Colonic mucosa (tissue), 4 donors: ENCODE measurements around the gene FFAR1. TPM values are rescaled to one million over a fixed set of nuclear protein-coding genes. Genes with fewer than 3 reads are reported as not detected.
"Not testable (repeated sequence)": the region's sequence is repeated elsewhere in the genome, so short reads cannot be mapped to it uniquely, and the experiment has no call there.

Experiments
- DNase-seq: peaks from one replicate; pipeline ENCODE4 v3.0.0-alpha.2; 2020
- H3K27ac ChIP-seq: fragments of 200-600 bp; one replicate; pipeline ENCODE4 v1.8.0; 2021
- H3K27me3 ChIP-seq: fragments of 200-600 bp; one replicate; pipeline ENCODE4 v1.8.0; 2021
- H3K36me3 ChIP-seq: fragments of 200-600 bp; one replicate; pipeline ENCODE4 v1.8.0; 2021
- H3K4me1 ChIP-seq: fragments of 200-600 bp; one replicate; pipeline ENCODE4 v1.8.0; 2021; ENCODE audit warnings: mild to moderate bottlenecking
- H3K4me3 ChIP-seq: fragments of 200-600 bp; one replicate; pipeline ENCODE4 v1.8.0; 2021
- H3K9ac ChIP-seq, 2 donors: one replicate each; pipeline ENCODE4 v1.7.0; 2013; ENCODE audit warnings: control low read depth in 2 of 2, low read depth in 2 of 2, low read length in 2 of 2
- H3K9me3 ChIP-seq: fragments of 200-600 bp; one replicate; pipeline ENCODE4 v1.8.0; 2021
- intact Hi-C: fragments of 100-400 bp; cut with DNase I; formaldehyde crosslinking; loops from one replicate; pipeline ENCODE4 v1.14.1; 2022
- total RNA-seq, 2 donors: library from RNA; stranded (reverse); fragmentation: NEBNext Ultra II Directional in 1 of 2; extraction: Animal tissue kit (Norgen Biotek cat#: 25700) in 1 of 2; gene quantifications; one replicate each; pipeline ENCODE4 v1.2.1, GENCODE V29; 2021
- TF ChIP-seq, protein P1 (sequence below): fragments of 200-600 bp; IDR thresholded peaks from one replicate; pipeline ENCODE4 v1.8.0; 2022; ENCODE audit warnings: antibody characterized with exemption, mild to moderate bottlenecking
- donor health status: healthy.
- donor health status: DM: no; HTN: no; CAD: no.
- donor health status: DM: no; HTN: no; CAD: no.

FFAR1 gene
- total RNA-seq, 2 donors from 2014 or later, result not detected

DNA sequence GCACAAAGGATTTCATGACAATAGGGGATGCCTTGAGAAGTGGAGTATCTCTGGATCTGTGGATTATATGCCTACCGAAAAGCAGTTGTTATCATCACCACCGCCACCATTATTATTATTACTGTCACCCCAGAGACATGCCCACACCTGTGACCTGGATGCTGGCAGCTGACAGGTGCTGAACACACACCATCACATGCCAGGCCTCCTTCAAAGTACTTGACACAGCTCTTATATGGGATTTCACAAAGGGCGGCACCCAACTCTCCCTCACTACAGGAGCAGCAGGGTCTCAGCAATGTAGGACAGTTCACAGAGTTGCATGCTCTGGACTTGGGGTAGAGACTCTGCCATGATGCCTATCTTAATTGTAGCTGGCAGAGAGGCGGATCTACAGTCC is 17.6 kb downstream of the FFAR1 start:
- DNase-seq, result no peak
- TF ChIP-seq, protein P1, sequence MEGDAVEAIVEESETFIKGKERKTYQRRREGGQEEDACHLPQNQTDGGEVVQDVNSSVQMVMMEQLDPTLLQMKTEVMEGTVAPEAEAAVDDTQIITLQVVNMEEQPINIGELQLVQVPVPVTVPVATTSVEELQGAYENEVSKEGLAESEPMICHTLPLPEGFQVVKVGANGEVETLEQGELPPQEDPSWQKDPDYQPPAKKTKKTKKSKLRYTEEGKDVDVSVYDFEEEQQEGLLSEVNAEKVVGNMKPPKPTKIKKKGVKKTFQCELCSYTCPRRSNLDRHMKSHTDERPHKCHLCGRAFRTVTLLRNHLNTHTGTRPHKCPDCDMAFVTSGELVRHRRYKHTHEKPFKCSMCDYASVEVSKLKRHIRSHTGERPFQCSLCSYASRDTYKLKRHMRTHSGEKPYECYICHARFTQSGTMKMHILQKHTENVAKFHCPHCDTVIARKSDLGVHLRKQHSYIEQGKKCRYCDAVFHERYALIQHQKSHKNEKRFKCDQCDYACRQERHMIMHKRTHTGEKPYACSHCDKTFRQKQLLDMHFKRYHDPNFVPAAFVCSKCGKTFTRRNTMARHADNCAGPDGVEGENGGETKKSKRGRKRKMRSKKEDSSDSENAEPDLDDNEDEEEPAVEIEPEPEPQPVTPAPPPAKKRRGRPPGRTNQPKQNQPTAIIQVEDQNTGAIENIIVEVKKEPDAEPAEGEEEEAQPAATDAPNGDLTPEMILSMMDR, result no peak
- Histone ChIP-seq H3K9me3 (no peaks in the 10 kb centered on the region), H3K4me1 (no peaks in the 10 kb centered on the region), H3K36me3 (no peaks in the 10 kb centered on the region), H3K27ac (no peak overlapping the region), H3K27me3 (no peaks in the 10 kb centered on the region), H3K9ac (no peak overlapping the region), H3K4me3 (no peak overlapping the region)
- intact Hi-C loops, result no loop called here

DNA sequence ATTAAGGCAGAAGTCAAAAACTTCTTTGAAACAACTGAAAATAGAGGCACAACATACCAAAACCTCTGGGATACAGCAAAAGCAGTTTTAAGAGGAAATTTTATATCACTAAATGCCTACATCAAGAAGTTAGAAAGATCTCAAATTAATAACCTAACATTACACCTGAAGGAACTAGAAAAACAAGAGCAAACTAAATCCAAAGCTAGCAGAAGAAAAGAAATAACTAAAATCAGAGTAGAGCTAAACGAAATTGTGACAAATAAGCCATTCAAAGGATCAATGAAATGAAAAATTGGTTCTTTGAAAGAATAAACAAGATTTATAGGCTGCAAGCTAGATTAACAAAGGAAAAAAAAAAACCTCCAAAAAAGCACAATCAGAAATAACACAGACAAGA is 20.7 kb downstream of the FFAR1 start:
- Histone ChIP-seq H3K4me3 (no peak overlapping the region), H3K9ac (no peak overlapping the region)
- intact Hi-C loops, result no loop called here

DNA sequence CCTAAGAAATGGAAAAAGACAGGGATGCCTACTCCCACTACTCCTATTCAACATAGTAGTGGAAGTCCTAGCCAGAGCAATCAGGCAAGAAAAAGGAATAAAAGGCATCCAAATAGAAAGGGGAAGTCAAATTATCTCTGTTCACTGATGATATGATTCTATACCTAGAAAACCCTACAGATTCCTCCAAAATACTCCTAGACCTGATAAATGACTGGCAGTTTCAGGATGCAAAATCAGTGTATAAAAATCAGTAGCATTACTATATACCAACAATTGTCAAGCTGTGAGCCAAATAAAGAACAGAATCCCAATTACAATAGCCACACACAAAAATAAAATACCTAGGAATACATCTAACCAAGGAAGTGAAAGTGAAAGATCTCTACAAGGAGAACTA is 21.8 kb downstream of the FFAR1 start:
- no peaks in the 10 kb centered on the region for H3K27me3 ChIP-seq
- H3K4me3 ChIP-seq, result no peak overlapping the region
- H3K4me1 ChIP-seq, result no peaks in the 10 kb centered on the region
- no peaks in the 10 kb centered on the region for H3K36me3 ChIP-seq
- no peak for DNase-seq
- no peaks in the 10 kb centered on the region for H3K9me3 ChIP-seq
- no peak overlapping the region for H3K27ac ChIP-seq
- TF ChIP-seq, protein P1, result no peak
- no peak overlapping the region for H3K9ac ChIP-seq
- intact Hi-C loops, result no loop called here

More for the DNA sequence above, 20.7 kb downstream of the FFAR1 start:
- no peaks in the 10 kb centered on the region for H3K27me3 ChIP-seq
- H3K4me1 ChIP-seq, result no peaks in the 10 kb centered on the region
- H3K36me3 ChIP-seq, result no peaks in the 10 kb centered on the region
- no peak for DNase-seq
- no peak overlapping the region for H3K27ac ChIP-seq
- TF ChIP-seq, protein P1, result no peak
- no peaks in the 10 kb centered on the region for H3K9me3 ChIP-seq

DNA sequence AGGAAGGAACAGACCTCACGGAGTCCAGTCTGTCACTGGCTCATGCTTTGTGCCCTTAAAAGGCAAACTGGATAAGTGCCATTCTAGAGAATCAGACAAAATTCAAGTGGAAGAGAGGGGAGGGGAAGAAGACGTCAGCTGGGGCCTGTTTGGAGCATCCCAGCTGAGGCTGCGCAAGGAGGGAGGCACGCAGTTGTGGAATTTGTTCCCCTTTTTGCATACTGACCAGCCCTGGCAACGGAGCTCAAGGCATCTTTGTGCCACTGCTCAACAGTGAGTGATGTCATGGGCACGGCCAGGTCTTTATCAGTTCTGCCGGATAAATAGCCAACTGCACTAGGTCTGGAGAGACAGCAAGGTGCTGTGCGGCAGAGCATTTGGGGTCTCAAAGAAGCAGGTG is 23.0 kb downstream of the FFAR1 start, which contains the start of gene GPR42:
TSS of gene GPR42 (plus strand) at position 347 of the 400 bp plus-strand sequence. CDS start 292 bp downstream, outside the sequence.
- no peaks in the 10 kb centered on the region for H3K27me3 ChIP-seq
- H3K9ac ChIP-seq, result no peak within 1 kb of the TSS
- no peaks in the 10 kb centered on the region for H3K4me1 ChIP-seq
- no peak within 1 kb of the TSS for H3K4me3 ChIP-seq
- DNase-seq, result no peak
- no peak within 1 kb of the TSS for H3K27ac ChIP-seq
- TF ChIP-seq, protein P1, result no peak
- H3K36me3 ChIP-seq, result no peaks in the 10 kb centered on the region
- H3K9me3 ChIP-seq, result no peaks in the 10 kb centered on the region
- intact Hi-C loops, result no loop called here

DNA sequence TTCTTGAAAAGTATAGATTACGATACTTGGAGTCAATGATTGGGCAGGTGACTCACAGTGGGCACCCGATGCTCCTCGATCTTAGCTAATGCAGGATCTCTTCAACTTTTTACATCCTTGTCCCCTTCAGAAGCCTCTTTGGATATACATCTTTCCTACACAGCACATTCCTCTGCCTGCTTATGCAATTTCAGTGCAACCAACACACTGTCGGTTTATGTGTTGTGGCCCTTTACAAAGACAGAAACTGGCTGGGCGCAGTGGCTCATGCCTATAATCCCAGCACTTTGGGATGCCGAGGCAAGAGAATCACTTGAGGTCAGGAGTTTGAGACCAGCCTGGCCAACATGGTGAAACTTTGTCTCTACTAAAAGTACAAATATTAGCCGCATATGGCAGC is 25.8 kb downstream of the FFAR1 start:
- intact Hi-C loops, result no loop called here
- Histone ChIP-seq H3K4me1 (no peaks in the 10 kb centered on the region), H3K27me3 (no peaks in the 10 kb centered on the region), H3K36me3 (no peaks in the 10 kb centered on the region), H3K27ac (no peak overlapping the region), H3K4me3 (no peak overlapping the region), H3K9ac (no peak overlapping the region), H3K9me3 (no peaks in the 10 kb centered on the region)
- TF ChIP-seq, protein P1, result no peak
- DNase-seq, result no peak

DNA sequence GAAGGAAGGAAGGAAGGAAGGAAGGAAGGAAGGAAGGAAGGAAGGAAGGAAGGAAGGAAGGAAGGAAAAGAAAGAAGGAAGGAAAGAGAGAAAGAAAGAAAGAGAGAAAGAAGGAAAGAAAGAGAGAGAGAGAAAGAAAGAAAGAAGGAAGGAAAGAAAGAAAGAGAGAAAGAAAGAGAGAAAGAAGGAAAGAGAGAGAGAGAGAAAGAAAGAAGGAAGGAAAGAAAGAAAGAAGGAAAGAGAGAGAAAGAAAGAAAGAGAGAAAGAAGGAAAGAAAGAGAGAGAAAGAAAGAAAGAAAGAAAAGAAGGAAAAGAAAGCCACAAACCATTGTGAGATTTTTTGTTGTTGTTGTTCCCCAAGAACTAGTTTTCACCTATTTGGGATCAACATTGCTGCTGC is 26.3 kb downstream of the FFAR1 start:
- H3K27ac ChIP-seq, H3K4me1 ChIP-seq, H3K4me3 ChIP-seq, H3K9me3 ChIP-seq, H3K27me3 ChIP-seq, intact Hi-C loops, H3K9ac ChIP-seq, H3K36me3 ChIP-seq, DNase-seq: not testable (repeated sequence)
